ENCODE results near the gene TBATA. TPM values are rescaled to one million over a fixed set of nuclear protein-coding genes. Genes with fewer than 3 reads are reported as not detected.

The TBATA gene
- total RNA-seq, 1 donor from 2014 or later: not detected

DNA sequence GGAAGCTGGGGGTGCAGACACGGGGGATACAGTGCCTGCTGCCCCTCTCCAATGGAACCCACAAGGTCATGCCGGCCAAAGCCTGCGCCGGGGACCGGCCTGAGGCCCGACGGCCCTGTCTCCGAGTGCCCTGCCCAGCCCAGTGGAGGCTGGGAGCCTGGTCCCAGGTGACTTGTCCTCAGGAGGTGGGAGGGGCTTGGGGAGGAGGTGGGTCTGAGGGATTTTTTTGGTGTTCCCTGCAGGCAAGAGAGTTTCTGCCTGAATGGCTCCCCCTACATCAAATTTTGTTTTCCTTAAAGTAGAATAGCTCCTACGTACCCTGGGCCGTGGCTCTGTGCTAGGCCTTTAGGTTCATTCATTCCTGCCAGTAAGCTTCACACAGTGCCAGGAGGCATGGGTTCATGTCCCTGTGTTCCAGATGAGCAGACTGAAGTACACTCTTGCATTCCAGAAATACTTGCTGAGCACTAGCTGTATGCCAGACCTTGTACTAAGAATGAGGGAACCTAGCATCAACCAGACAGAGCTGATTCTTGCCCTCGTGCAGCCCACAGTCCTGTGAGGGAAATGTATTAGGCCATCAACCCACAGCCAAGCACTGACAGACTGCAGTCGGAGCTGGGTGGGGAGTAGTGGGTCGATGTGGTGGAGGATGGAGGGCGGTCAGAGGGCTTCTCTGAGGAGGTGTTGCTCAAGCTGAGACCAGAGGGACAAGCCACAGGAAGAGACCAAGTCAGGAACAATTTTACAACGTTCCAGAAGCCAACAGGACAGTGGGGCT is 31.1 kb downstream of the TBATA start:
- DNase-seq (ENCODE audit: low read depth): peak; percentile 69
- H3K4me3 ChIP-seq (ENCODE audit: low read depth, low read length): no peak overlapping the region
- TF ChIP-seq, protein P1, sequence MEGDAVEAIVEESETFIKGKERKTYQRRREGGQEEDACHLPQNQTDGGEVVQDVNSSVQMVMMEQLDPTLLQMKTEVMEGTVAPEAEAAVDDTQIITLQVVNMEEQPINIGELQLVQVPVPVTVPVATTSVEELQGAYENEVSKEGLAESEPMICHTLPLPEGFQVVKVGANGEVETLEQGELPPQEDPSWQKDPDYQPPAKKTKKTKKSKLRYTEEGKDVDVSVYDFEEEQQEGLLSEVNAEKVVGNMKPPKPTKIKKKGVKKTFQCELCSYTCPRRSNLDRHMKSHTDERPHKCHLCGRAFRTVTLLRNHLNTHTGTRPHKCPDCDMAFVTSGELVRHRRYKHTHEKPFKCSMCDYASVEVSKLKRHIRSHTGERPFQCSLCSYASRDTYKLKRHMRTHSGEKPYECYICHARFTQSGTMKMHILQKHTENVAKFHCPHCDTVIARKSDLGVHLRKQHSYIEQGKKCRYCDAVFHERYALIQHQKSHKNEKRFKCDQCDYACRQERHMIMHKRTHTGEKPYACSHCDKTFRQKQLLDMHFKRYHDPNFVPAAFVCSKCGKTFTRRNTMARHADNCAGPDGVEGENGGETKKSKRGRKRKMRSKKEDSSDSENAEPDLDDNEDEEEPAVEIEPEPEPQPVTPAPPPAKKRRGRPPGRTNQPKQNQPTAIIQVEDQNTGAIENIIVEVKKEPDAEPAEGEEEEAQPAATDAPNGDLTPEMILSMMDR (IDR thresholded peaks at IDR 0.05; ENCODE audit: insufficient read depth, low read length, poor library complexity, severe bottlenecking): no peak
- no peaks in the 10 kb centered on the region for H3K36me3 ChIP-seq (ENCODE audit: control insufficient read depth, insufficient read depth, low read length)
- no peaks in the 10 kb centered on the region for H3K27me3 ChIP-seq (ENCODE audit: control insufficient read depth, insufficient read depth, low read length)

DNA sequence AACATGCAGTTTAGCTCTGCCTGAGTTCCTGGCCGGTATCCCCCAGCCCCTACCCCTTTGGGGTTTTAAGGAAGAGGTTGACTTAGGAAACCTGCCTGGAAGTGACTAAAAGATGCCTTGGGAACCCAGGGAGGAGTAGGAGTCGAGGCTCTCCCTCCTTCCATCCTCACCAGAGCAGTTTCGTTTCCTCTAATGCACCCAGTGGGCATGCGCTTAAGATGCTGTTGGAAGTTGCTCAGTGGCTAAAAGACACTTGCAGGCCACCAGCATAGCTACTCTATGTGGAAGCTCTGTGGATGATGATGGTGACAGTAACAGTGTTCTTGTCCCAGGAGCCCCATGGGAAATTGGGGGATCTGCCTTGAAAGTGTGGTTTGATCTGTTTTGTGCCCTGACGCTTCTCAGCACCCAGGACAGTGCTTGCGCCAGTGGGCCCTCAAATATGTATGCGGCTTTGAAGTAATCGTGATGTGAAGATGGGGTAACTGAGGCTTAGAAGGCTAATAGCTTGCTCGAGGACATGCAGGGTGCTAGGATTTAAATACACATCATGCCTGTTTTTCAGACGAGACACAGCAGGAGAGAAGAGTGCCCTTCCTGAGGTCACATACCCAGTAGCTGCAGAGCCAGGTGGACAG is 32.0 kb downstream of the TBATA start:
- Histone ChIP-seq H3K4me3 (ENCODE audit: low read depth, low read length) (no peak overlapping the region), H3K36me3 (ENCODE audit: control insufficient read depth, insufficient read depth, low read length) (no peaks in the 10 kb centered on the region), H3K27me3 (ENCODE audit: control insufficient read depth, insufficient read depth, low read length) (no peaks in the 10 kb centered on the region)
- TF ChIP-seq, protein P1 (IDR thresholded peaks at IDR 0.05; ENCODE audit: insufficient read depth, low read length, poor library complexity, severe bottlenecking): no peak
- no peak for DNase-seq (ENCODE audit: low read depth)

DNA sequence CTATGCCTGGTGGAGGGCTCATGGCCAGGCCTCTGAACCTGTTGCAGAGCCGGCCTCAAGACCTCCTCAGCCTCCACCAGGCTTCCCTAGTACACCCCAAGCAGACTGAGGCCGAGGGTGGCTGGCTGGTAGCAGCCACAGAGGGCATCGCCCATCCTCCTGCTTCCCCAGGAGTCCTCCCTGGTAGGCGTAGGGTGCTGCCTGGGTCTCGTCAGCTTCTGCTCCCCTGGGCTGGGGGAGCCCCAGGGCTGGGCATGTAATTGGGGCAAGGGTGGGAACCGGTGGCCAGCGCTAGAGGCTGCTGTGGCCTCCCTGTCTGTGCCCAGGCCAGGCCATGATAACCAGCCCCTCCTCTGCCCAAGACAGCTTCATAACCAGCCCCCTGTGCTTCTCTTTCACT is 32.6 kb downstream of the TBATA start:
- H3K4me3 ChIP-seq (ENCODE audit: low read depth, low read length): no peak overlapping the region
- no peak for DNase-seq (ENCODE audit: low read depth)
- TF ChIP-seq, protein P1 (IDR thresholded peaks at IDR 0.05; ENCODE audit: insufficient read depth, low read length, poor library complexity, severe bottlenecking): no peak
- H3K27me3 ChIP-seq (ENCODE audit: control insufficient read depth, insufficient read depth, low read length): no peaks in the 10 kb centered on the region
- H3K36me3 ChIP-seq (ENCODE audit: control insufficient read depth, insufficient read depth, low read length): no peaks in the 10 kb centered on the region

DNA sequence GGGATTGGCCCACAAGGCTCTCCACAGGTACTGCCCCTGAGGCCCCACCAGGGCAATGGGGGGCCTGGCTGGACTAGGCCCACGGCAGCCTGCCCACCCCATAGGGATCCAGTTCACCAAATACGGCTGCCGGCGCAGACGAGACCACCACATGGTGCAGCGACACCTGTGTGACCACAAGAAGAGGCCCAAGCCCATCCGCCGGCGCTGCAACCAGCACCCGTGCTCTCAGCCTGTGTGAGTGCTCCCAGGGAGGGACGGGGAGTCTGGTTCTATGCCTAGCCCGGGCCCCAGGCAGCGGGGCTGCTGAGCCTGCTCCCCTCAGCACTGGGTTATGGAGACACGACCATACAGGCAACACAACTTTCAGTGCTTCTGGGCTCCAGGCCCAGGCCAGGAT is 33.2 kb downstream of the TBATA start:
- TF ChIP-seq, protein P1 (IDR thresholded peaks at IDR 0.05; ENCODE audit: insufficient read depth, low read length, poor library complexity, severe bottlenecking): no peak
- Histone ChIP-seq H3K4me3 (ENCODE audit: low read depth, low read length) (no peak overlapping the region), H3K36me3 (ENCODE audit: control insufficient read depth, insufficient read depth, low read length) (no peaks in the 10 kb centered on the region), H3K27me3 (ENCODE audit: control insufficient read depth, insufficient read depth, low read length) (no peaks in the 10 kb centered on the region)
- DNase-seq (ENCODE audit: low read depth): no peak

DNA sequence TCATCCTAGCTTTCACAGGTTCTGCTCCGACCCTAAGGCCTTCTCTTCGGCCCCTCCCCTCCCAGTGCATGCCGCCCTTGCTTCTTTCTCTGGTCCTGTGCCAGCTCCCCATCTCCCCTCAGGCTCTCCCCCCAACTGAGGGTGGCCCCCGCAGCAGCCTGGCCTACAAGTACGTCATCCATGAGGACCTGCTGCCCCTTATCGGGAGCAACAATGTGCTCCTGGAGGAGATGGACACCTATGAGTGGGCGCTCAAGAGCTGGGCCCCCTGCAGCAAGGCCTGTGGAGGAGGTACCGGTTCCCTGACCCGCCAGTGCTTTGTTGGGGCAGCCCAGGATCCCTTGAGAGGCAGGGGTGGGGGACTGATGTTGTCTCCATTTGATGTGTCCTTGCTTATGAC is 33.8 kb downstream of the TBATA start:
- Histone ChIP-seq H3K4me3 (ENCODE audit: low read depth, low read length) (no peak overlapping the region), H3K27me3 (ENCODE audit: control insufficient read depth, insufficient read depth, low read length) (no peaks in the 10 kb centered on the region), H3K36me3 (ENCODE audit: control insufficient read depth, insufficient read depth, low read length) (no peaks in the 10 kb centered on the region)
- TF ChIP-seq, protein P1 (IDR thresholded peaks at IDR 0.05; ENCODE audit: insufficient read depth, low read length, poor library complexity, severe bottlenecking): no peak
- no peak for DNase-seq (ENCODE audit: low read depth)

Measured in kidney epithelial cell (primary cell).